ENCODE data around the gene SLC30A7.

The SLC30A7 gene

GRCh38 chr1:100875228-100875627 lies 20.7 kb upstream of the SLC30A7 start:
- Histone ChIP-seq H3K4me1 (ENCODE audit: insufficient read depth, low read length, severe bottlenecking) (no peaks in the 10 kb centered on the region), H2AFZ (ENCODE audit: low read length) (no peak overlapping the region), H3K27ac (ENCODE audit: low read depth, low read length, poor library complexity, severe bottlenecking) (no peak overlapping the region)

GRCh38 chr1:100876291-100876690 lies 19.6 kb upstream of the SLC30A7 start:
- Histone ChIP-seq H3K4me2 (ENCODE audit: low read length) (no peak overlapping the region), H3F3A (ENCODE audit: insufficient read depth, low read length) (no peaks in the 10 kb centered on the region), H3K27me3 (ENCODE audit: insufficient read depth, low read length) (no peaks in the 10 kb centered on the region), H3K27ac (ENCODE audit: low read depth, low read length, poor library complexity, severe bottlenecking) (no peak overlapping the region), H3K4me1 (ENCODE audit: insufficient read depth, low read length, severe bottlenecking) (no peaks in the 10 kb centered on the region), H3K36me3 (ENCODE audit: insufficient read depth, low read length) (no peaks in the 10 kb centered on the region), H4K20me1 (ENCODE audit: insufficient read depth, low read length) (no peaks in the 10 kb centered on the region), H3K79me2 (ENCODE audit: insufficient read depth, low read length) (no peaks in the 10 kb centered on the region), H3K4me3 (ENCODE audit: low read depth, low read length, poor library complexity, severe bottlenecking) (no peak overlapping the region), H3K9me3 (ENCODE audit: low read length) (no peaks in the 10 kb centered on the region), H3K9ac (ENCODE audit: low read length) (no peak overlapping the region), H2AFZ (ENCODE audit: low read length) (no peak overlapping the region), H3K9me2 (ENCODE audit: low read depth, low read length) (no peaks in the 10 kb centered on the region)
- TF ChIP-seq CTCF (IDR thresholded peaks at IDR 0.05; ENCODE audit: low read length), result no peak
- TF ChIP-seq EZH2 (IDR thresholded peaks at IDR 0.05; ENCODE audit: borderline replicate concordance, low read length), result no peak

More at GRCh38 chr1:100875228-100875627, 20.7 kb upstream of the SLC30A7 start:
- no peaks in the 10 kb centered on the region for H3K9me3 ChIP-seq (ENCODE audit: low read length)
- H3K4me3 ChIP-seq (ENCODE audit: low read depth, low read length, poor library complexity, severe bottlenecking), result no peak overlapping the region
- H3K27me3 ChIP-seq (ENCODE audit: insufficient read depth, low read length), result no peaks in the 10 kb centered on the region
- no peaks in the 10 kb centered on the region for H3K9me2 ChIP-seq (ENCODE audit: low read depth, low read length)
- H3F3A ChIP-seq (ENCODE audit: insufficient read depth, low read length), result no peaks in the 10 kb centered on the region
- H4K20me1 ChIP-seq (ENCODE audit: insufficient read depth, low read length), result no peaks in the 10 kb centered on the region
- H3K79me2 ChIP-seq (ENCODE audit: insufficient read depth, low read length), result no peaks in the 10 kb centered on the region
- no peak overlapping the region for H3K9ac ChIP-seq (ENCODE audit: low read length)
- H3K4me2 ChIP-seq (ENCODE audit: low read length), result no peak overlapping the region
- H3K36me3 ChIP-seq (ENCODE audit: insufficient read depth, low read length), result no peaks in the 10 kb centered on the region
- TF ChIP-seq CTCF (IDR thresholded peaks at IDR 0.05; ENCODE audit: low read length) (no peak), EZH2 (IDR thresholded peaks at IDR 0.05; ENCODE audit: borderline replicate concordance, low read length) (no peak)

GRCh38 chr1:100879422-100879821 lies 16.5 kb upstream of the SLC30A7 start:
- Histone ChIP-seq H2AFZ (ENCODE audit: low read length) (no peak overlapping the region), H3K36me3 (ENCODE audit: insufficient read depth, low read length) (no peaks in the 10 kb centered on the region), H3K27ac (ENCODE audit: low read depth, low read length, poor library complexity, severe bottlenecking) (no peak overlapping the region), H3K4me3 (ENCODE audit: low read depth, low read length, poor library complexity, severe bottlenecking) (no peak overlapping the region), H3K27me3 (ENCODE audit: insufficient read depth, low read length) (no peaks in the 10 kb centered on the region), H4K20me1 (ENCODE audit: insufficient read depth, low read length) (no peaks in the 10 kb centered on the region), H3K4me1 (ENCODE audit: insufficient read depth, low read length, severe bottlenecking) (no peaks in the 10 kb centered on the region), H3K4me2 (ENCODE audit: low read length) (no peak overlapping the region), H3K79me2 (ENCODE audit: insufficient read depth, low read length) (no peaks in the 10 kb centered on the region), H3K9me3 (ENCODE audit: low read length) (no peaks in the 10 kb centered on the region), H3F3A (ENCODE audit: insufficient read depth, low read length) (no peaks in the 10 kb centered on the region), H3K9ac (ENCODE audit: low read length) (no peak overlapping the region), H3K9me2 (ENCODE audit: low read depth, low read length) (no peaks in the 10 kb centered on the region)
- TF ChIP-seq EZH2 (IDR thresholded peaks at IDR 0.05; ENCODE audit: borderline replicate concordance, low read length), result no peak

GRCh38 chr1:100881687-100882086 lies 14.2 kb upstream of the SLC30A7 start:
- Histone ChIP-seq H3K4me3 (ENCODE audit: low read depth, low read length, poor library complexity, severe bottlenecking) (no peak overlapping the region), H3K79me2 (ENCODE audit: insufficient read depth, low read length) (no peaks in the 10 kb centered on the region), H3K9ac (ENCODE audit: low read length) (no peak overlapping the region), H3F3A (ENCODE audit: insufficient read depth, low read length) (no peaks in the 10 kb centered on the region), H3K9me3 (ENCODE audit: low read length) (no peaks in the 10 kb centered on the region), H3K27me3 (ENCODE audit: insufficient read depth, low read length) (no peaks in the 10 kb centered on the region), H3K4me1 (ENCODE audit: insufficient read depth, low read length, severe bottlenecking) (no peaks in the 10 kb centered on the region), H3K27ac (ENCODE audit: low read depth, low read length, poor library complexity, severe bottlenecking) (no peak overlapping the region), H3K9me2 (ENCODE audit: low read depth, low read length) (no peaks in the 10 kb centered on the region), H4K20me1 (ENCODE audit: insufficient read depth, low read length) (no peaks in the 10 kb centered on the region), H3K36me3 (ENCODE audit: insufficient read depth, low read length) (no peaks in the 10 kb centered on the region), H3K4me2 (ENCODE audit: low read length) (no peak overlapping the region), H2AFZ (ENCODE audit: low read length) (no peak overlapping the region)
- TF ChIP-seq EZH2 (IDR thresholded peaks at IDR 0.05; ENCODE audit: borderline replicate concordance, low read length), result no peak
- TF ChIP-seq CTCF (IDR thresholded peaks at IDR 0.05; ENCODE audit: low read length), result no peak

All from OCI-LY1 (cell line).